Neural crest cell (in vitro differentiated cells): ENCODE data around the gene ANAPC10. TPM values are rescaled to one million over a fixed set of nuclear protein-coding genes. Genes with fewer than 3 reads are reported as not detected.

Experiments used
- DNase-seq: peaks from one replicate; pipeline ENCODE4 v3.0.0; 2021; ENCODE audit warnings: low read depth, mixed read lengths, low spot score
- H3K27ac Mint-ChIP-seq: one replicate; pipeline ENCODE4 v1.8.0; 2021; ENCODE audit warnings: mild to moderate bottlenecking, mixed read lengths; ENCODE audit not compliant: unreplicated experiment
- H3K27me3 Mint-ChIP-seq: 2 replicates; pipeline ENCODE4 v1.8.0; 2021; ENCODE audit warnings: low read depth, mild to moderate bottlenecking, mixed read lengths
- H3K36me3 Mint-ChIP-seq: 2 replicates; pipeline ENCODE4 v1.8.0; 2021; ENCODE audit warnings: low read depth, mild to moderate bottlenecking, mixed read lengths
- H3K4me1 Mint-ChIP-seq: 2 replicates; pipeline ENCODE4 v1.8.0; 2021; ENCODE audit warnings: mixed read lengths
- H3K4me3 Mint-ChIP-seq: one replicate; pipeline ENCODE4 v1.8.0; 2021; ENCODE audit warnings: mild to moderate bottlenecking, mixed read lengths
- H3K9me3 Mint-ChIP-seq: 2 replicates; pipeline ENCODE4 v1.8.0; 2021; ENCODE audit warnings: mixed read lengths
- total RNA-seq: library from RNA; stranded (reverse); gene quantifications from 2 replicates; pipeline ENCODE4 v1.2.1, GENCODE V29; 2021
- TF ChIP-seq, protein P1 (sequence below): fragments of 200-600 bp; sonication (generic); conservative IDR thresholded peaks from 2 replicates; pipeline ENCODE4 v1.5.0; 2021; ENCODE audit warnings: antibody characterized with exemption, mild to moderate bottlenecking

ANAPC10 gene
- total RNA-seq, 1 donor from 2014 or later: 19.4 TPM

DNA sequence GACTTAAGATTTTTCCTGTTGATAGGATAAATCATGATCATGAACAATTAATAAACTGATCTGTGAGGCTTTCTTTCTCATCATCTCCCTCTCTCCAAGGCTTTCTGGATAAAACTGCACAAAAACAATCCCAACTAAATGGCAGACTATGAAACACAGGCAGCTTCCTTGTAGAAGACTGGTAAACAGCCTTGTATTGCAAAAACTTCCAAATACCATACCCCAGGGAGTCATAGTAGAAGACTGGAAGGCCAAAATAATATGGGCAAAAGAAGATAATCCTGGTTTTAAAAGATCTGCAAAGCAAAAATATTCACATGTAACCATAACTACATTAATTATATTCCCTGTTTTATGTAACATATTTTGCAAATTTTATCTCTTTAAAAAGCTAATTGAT, 113.0 kb downstream of the ANAPC10 start:
- DNase-seq: no peak
- Mint-ChIP-seq H3K4me3 (no peak overlapping the region), H3K9me3 (peaks cover 10% of the 10 kb centered on the region), H3K27me3 (no peaks in the 10 kb centered on the region), H3K4me1 (no peaks in the 10 kb centered on the region), H3K36me3 (peaks cover 12% of the 10 kb centered on the region), H3K27ac (no peak overlapping the region)
- TF ChIP-seq, protein P1, sequence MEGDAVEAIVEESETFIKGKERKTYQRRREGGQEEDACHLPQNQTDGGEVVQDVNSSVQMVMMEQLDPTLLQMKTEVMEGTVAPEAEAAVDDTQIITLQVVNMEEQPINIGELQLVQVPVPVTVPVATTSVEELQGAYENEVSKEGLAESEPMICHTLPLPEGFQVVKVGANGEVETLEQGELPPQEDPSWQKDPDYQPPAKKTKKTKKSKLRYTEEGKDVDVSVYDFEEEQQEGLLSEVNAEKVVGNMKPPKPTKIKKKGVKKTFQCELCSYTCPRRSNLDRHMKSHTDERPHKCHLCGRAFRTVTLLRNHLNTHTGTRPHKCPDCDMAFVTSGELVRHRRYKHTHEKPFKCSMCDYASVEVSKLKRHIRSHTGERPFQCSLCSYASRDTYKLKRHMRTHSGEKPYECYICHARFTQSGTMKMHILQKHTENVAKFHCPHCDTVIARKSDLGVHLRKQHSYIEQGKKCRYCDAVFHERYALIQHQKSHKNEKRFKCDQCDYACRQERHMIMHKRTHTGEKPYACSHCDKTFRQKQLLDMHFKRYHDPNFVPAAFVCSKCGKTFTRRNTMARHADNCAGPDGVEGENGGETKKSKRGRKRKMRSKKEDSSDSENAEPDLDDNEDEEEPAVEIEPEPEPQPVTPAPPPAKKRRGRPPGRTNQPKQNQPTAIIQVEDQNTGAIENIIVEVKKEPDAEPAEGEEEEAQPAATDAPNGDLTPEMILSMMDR: no peak

DNA sequence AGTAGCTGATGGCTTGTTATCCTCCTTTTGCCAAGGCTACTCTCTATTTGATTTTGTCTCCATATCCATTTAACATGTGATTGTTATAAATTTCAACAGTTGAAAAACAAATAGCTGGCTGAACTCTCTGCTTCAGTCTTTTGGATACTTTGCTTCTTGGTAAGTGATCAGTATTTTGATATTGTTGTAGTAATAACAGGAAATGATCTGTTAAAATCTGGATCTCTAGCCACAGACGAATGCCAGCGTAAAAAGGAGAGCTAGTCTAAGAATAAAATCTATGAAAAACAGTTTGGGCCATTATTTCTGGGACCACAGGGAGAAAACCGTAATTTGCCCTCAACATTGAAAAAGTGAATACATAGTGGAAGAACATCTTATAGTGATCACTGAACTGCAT, 113.8 kb downstream of the ANAPC10 start:
- Mint-ChIP-seq H3K27me3 (no peaks in the 10 kb centered on the region), H3K36me3 (peaks cover 16% of the 10 kb centered on the region), H3K4me1 (no peaks in the 10 kb centered on the region), H3K9me3 (peaks cover 14% of the 10 kb centered on the region), H3K4me3 (no peak overlapping the region), H3K27ac (no peak overlapping the region)
- TF ChIP-seq, protein P1: no peak
- no peak for DNase-seq

DNA sequence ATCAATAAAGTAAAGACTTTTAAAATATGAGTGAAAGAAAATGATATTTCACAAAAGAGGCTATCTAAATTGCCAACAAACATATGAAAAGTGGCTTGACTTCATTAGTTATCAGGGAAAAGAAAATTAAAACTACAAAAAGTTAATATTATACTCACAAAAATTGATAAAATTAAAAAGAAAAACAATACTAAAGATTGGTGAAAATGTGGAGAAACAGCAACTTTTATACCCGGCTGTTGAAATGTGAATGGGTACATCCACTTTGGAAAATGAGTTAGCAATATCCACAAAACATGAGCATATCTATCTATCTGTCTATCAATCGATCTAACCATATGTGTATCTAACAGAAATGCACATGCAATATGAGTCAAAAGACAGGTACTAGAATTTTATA, 122.3 kb downstream of the ANAPC10 start:
- Mint-ChIP-seq H3K27ac (no peak overlapping the region), H3K4me3 (no peak overlapping the region), H3K9me3 (peaks cover 13% of the 10 kb centered on the region), H3K27me3 (no peaks in the 10 kb centered on the region), H3K4me1 (no peaks in the 10 kb centered on the region), H3K36me3 (peaks cover 6% of the 10 kb centered on the region)
- TF ChIP-seq, protein P1: no peak
- no peak for DNase-seq

DNA sequence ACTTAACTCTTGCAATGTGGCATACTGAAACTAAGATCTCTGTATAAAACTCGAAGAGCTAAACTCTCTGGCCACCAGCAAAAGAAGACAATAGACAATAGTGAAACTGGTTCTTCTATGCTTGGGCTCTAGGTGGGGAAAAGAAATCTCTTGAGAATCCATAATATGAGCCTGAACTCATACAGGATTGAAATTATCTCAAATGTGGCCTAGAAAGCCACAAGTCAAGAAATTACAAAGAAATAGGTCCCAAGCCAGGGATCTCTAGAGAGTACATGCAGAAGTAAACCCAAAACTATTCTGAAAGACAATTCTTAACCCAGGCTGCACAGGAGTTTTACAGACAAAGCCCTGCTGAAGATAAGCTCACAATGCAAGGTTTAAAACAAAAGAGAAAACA, 127.4 kb downstream of the ANAPC10 start:
- DNase-seq: no peak
- H3K4me1 Mint-ChIP-seq: no peaks in the 10 kb centered on the region
- TF ChIP-seq, protein P1: no peak
- H3K36me3 Mint-ChIP-seq: peaks cover 4% of the 10 kb centered on the region
- no peaks in the 10 kb centered on the region for H3K27me3 Mint-ChIP-seq
- no peak overlapping the region for H3K27ac Mint-ChIP-seq
- no peak overlapping the region for H3K4me3 Mint-ChIP-seq
- H3K9me3 Mint-ChIP-seq: peaks cover 7% of the 10 kb centered on the region

DNA sequence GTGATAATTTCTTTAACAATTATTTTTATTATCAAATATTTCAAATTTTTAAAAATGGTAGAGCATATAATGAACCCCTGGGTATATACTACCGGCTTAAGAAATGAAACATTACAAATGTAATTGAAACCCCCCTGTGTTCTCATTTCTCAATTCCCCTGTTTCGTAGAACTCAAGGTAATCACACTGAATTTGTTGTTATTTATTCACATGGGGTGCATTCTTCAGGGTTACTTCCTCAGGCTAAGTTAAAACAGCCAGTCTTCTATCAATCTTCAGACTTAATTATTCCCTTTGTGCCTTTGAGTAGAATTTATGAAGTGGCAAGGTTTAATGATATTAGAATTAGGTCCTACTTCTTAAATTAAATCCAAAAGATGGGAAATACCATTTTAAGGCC, 128.2 kb downstream of the ANAPC10 start:
- no peak overlapping the region for H3K27ac Mint-ChIP-seq
- TF ChIP-seq, protein P1: no peak
- H3K27me3 Mint-ChIP-seq: no peaks in the 10 kb centered on the region
- peaks cover 2% of the 10 kb centered on the region for H3K36me3 Mint-ChIP-seq
- H3K4me1 Mint-ChIP-seq: no peaks in the 10 kb centered on the region
- peaks cover 5% of the 10 kb centered on the region for H3K9me3 Mint-ChIP-seq
- no peak overlapping the region for H3K4me3 Mint-ChIP-seq
- DNase-seq: no peak

DNA sequence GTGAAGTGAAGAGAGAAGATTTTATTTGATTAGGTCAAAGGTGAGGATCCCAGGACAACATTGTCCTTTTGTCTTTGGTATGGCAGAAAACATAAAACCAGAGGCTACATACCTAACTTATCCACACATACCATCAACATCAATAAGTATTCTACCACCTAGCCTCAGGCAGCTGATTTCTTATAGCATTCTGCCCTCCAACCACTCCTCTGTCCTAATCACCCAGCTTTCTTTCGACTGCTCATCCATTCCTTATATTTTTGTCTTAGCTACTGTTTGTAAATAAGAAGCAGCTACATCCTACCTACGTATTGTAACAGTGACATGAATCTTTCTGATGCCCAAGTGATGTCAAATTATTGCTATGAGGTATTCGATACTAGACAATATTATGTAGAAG, 129.4 kb downstream of the ANAPC10 start:
- Mint-ChIP-seq H3K27ac (no peak overlapping the region), H3K9me3 (peaks cover 4% of the 10 kb centered on the region), H3K4me3 (no peak overlapping the region), H3K4me1 (no peaks in the 10 kb centered on the region), H3K36me3 (peaks cover 2% of the 10 kb centered on the region), H3K27me3 (no peaks in the 10 kb centered on the region)
- TF ChIP-seq, protein P1: no peak
- DNase-seq: no peak
